DOHH2 (cell line): ENCODE measurements around the gene FUT7.
A peak's percentile ranks its signal among the peaks of the same experiment; 100 is the strongest.

ENCODE experiments used
- H3F3A ChIP-seq: fragments of 200-600 bp; sonication (generic), shearing (Covaris generic); 2 replicates; pipeline ENCODE4 v1.6.0; 2016; ENCODE audit warnings: antibody characterized with exemption, mild to moderate bottlenecking; ENCODE audit not compliant: control insufficient read depth, insufficient read depth
- H3K27ac ChIP-seq: fragments of 200-600 bp; sonication (generic); 2 replicates; pipeline ENCODE4 v1.5.1; 2014; ENCODE audit warnings: low read depth, mild to moderate bottlenecking, low read length, moderate library complexity
- H3K27me3 ChIP-seq: fragments of 200-600 bp; sonication (generic); 2 replicates; pipeline ENCODE4 v1.6.1; 2014; ENCODE audit warnings: mild to moderate bottlenecking, low read length, mixed read lengths; ENCODE audit not compliant: control insufficient read depth
- H3K36me3 ChIP-seq: fragments of 200-600 bp; sonication (generic); 2 replicates; pipeline ENCODE4 v1.6.1; 2014; ENCODE audit warnings: mild to moderate bottlenecking, low read length, moderate library complexity, mixed read lengths; ENCODE audit not compliant: control insufficient read depth
- H3K4me1 ChIP-seq: fragments of 200-600 bp; sonication (generic); 2 replicates; pipeline ENCODE4 v1.6.1; 2014; ENCODE audit warnings: mild to moderate bottlenecking, low read length, mixed read lengths; ENCODE audit not compliant: control insufficient read depth
- H3K4me2 ChIP-seq: fragments of 200-600 bp; sonication (generic); 2 replicates; pipeline ENCODE4 v1.6.0; 2014; ENCODE audit warnings: mild to moderate bottlenecking, low read length, moderate library complexity
- H3K4me3 ChIP-seq: fragments of 200-600 bp; sonication (generic); 2 replicates; pipeline ENCODE4 v1.5.1; 2014; ENCODE audit warnings: mild to moderate bottlenecking, low read length, mixed read lengths
- H3K79me2 ChIP-seq: fragments of 200-600 bp; sonication (generic); 2 replicates; pipeline ENCODE4 v1.6.1; 2014; ENCODE audit warnings: mild to moderate bottlenecking, low read length, mixed read lengths; ENCODE audit not compliant: control insufficient read depth
- H3K9me2 ChIP-seq: fragments of 200-600 bp; sonication (generic); replicated peaks from 2 replicates; pipeline ENCODE4 v1.6.1; 2014; ENCODE audit warnings: mild to moderate bottlenecking, low read length, mixed read lengths; ENCODE audit not compliant: control insufficient read depth
- H3K9me3 ChIP-seq: fragments of 200-600 bp; sonication (generic); 2 replicates; pipeline ENCODE4 v1.6.1; 2014; ENCODE audit warnings: antibody characterized with exemption, low read length, mixed read lengths; ENCODE audit not compliant: control insufficient read depth, insufficient read depth
- H4K20me1 ChIP-seq: fragments of 200-600 bp; sonication (generic); 2 replicates; pipeline ENCODE4 v1.6.0; 2014; ENCODE audit warnings: low read depth, mild to moderate bottlenecking, antibody characterized with exemption, low read length, moderate library complexity; ENCODE audit not compliant: control insufficient read depth, insufficient read depth
- CTCF ChIP-seq: fragments of 200-600 bp; sonication (generic); IDR thresholded peaks from one replicate; pipeline ENCODE4 v1.5.1; 2014; ENCODE audit warnings: antibody characterized with exemption, mild to moderate bottlenecking, low read depth, low read length; ENCODE audit not compliant: poor library complexity, severe bottlenecking
- EZH2phosphoT487 ChIP-seq: fragments of 200-600 bp; sonication (generic); IDR thresholded peaks from 2 replicates; pipeline ENCODE4 v1.6.1; 2017; ENCODE audit warnings: borderline replicate concordance, mild to moderate bottlenecking, antibody characterized with exemption, low read length, moderate library complexity, mixed read lengths

FUT7 gene

GRCh38 chr9:137053944-137054931 is 22.4 kb upstream of the FUT7 start, which contains the start of gene ENTPD2:
ENTPD2 (minus strand) TSS chr9:137054061; CDS start chr9:137053997, 64 bp downstream.
- Histone ChIP-seq H3K9me2 (no peaks in the 10 kb centered on the region), H3K36me3 (no peaks in the 10 kb centered on the region), H3K4me1 (peaks cover 3% of the 10 kb centered on the region; the same call in 1 of the 2 replicates), H3K4me3 (peak within 1 kb of the TSS; percentile 5; the same call in 1 of the 2 replicates), H3K27ac (no peak within 1 kb of the TSS), H3F3A (no peaks in the 10 kb centered on the region), H4K20me1 (no peaks in the 10 kb centered on the region; the same call in 1 of the 2 replicates), H3K9me3 (no peaks in the 10 kb centered on the region), H3K4me2 (peak within 1 kb of the TSS; percentile 29), H3K27me3 (peaks cover 38% of the 10 kb centered on the region), H3K79me2 (no peaks in the 10 kb centered on the region)
- TF ChIP-seq EZH2phosphoT487: no peak
- TF ChIP-seq CTCF: no peak

GRCh38 chr9:137052998-137053943 is 21.4 kb upstream of the FUT7 start:
- H3K9me2 ChIP-seq: no peaks in the 10 kb centered on the region
- peak overlapping the region; percentile 29 for H3K4me2 ChIP-seq
- H3K36me3 ChIP-seq: no peaks in the 10 kb centered on the region
- TF ChIP-seq CTCF (no peak), EZH2phosphoT487 (no peak)
- H3K4me1 ChIP-seq: peaks cover 3% of the 10 kb centered on the region; the same call in 1 of the 2 replicates
- peaks cover 38% of the 10 kb centered on the region for H3K27me3 ChIP-seq
- H3F3A ChIP-seq: no peaks in the 10 kb centered on the region
- no peaks in the 10 kb centered on the region; the same call in 1 of the 2 replicates for H4K20me1 ChIP-seq
- peak overlapping the region; percentile 5; the same call in 1 of the 2 replicates for H3K4me3 ChIP-seq
- H3K27ac ChIP-seq: no peak overlapping the region
- no peaks in the 10 kb centered on the region for H3K79me2 ChIP-seq
- H3K9me3 ChIP-seq: no peaks in the 10 kb centered on the region

- Histone ChIP-seq H3K27ac (no peak overlapping the region), H3K4me1 (peaks cover 3% of the 10 kb centered on the region; the same call in 1 of the 2 replicates), H3K9me3 (no peaks in the 10 kb centered on the region), H3K36me3 (no peaks in the 10 kb centered on the region), H3K4me3 (no peak overlapping the region), H3K4me2 (no peak overlapping the region), H3K27me3 (peaks cover 38% of the 10 kb centered on the region), H3F3A (no peaks in the 10 kb centered on the region), H4K20me1 (no peaks in the 10 kb centered on the region; the same call in 1 of the 2 replicates), H3K9me2 (no peaks in the 10 kb centered on the region), H3K79me2 (no peaks in the 10 kb centered on the region)
- TF ChIP-seq EZH2phosphoT487: no peak
- TF ChIP-seq CTCF: no peak
Measured at GRCh38 chr9:137052293-137052692, 20.4 kb upstream of the FUT7 start.
